DMS153 (cell line): ENCODE measurements around the gene SLC39A11.

ENCODE experiments used
- DNase-seq: peaks from one replicate; lab custom pipeline; 2025; lab: John Stamatoyannopoulos, UW

The SLC39A11 gene

GRCh38 chr17:72870367-72870985 lies 222.0 kb downstream of the SLC39A11 start:
- no peak for DNase-seq

- DNase-seq, result no peak
Measured at GRCh38 chr17:72869630-72870029, 222.9 kb downstream of the SLC39A11 start.

GRCh38 chr17:72865954-72866353 lies 226.5 kb downstream of the SLC39A11 start:
- no peak for DNase-seq

- no peak for DNase-seq
Measured at GRCh38 chr17:72863526-72864211, 228.8 kb downstream of the SLC39A11 start.

GRCh38 chr17:72862276-72862999 lies 230.1 kb downstream of the SLC39A11 start:
- no peak for DNase-seq

GRCh38 chr17:72861811-72862210 lies 230.7 kb downstream of the SLC39A11 start:
- no peak for DNase-seq

- no peak for DNase-seq
Measured at GRCh38 chr17:72860778-72861177, 231.7 kb downstream of the SLC39A11 start.

- DNase-seq, result no peak
Measured at GRCh38 chr17:72858826-72859495, 233.5 kb downstream of the SLC39A11 start.

- DNase-seq, result no peak
Measured at GRCh38 chr17:72853440-72854415, 238.8 kb downstream of the SLC39A11 start.

- DNase-seq, result no peak
Measured at GRCh38 chr17:72852277-72852938, 240.1 kb downstream of the SLC39A11 start.

GRCh38 chr17:72850410-72851118 lies 241.9 kb downstream of the SLC39A11 start:
- no peak for DNase-seq

GRCh38 chr17:72846399-72846798 lies 246.1 kb downstream of the SLC39A11 start:
- DNase-seq, result no peak

GRCh38 chr17:72843591-72843990 lies 248.9 kb downstream of the SLC39A11 start:
- DNase-seq, result no peak

GRCh38 chr17:72840019-72840418 lies 252.5 kb downstream of the SLC39A11 start:
- no peak for DNase-seq

- DNase-seq, result no peak
Measured at GRCh38 chr17:72839131-72839725, 253.3 kb downstream of the SLC39A11 start.

- DNase-seq, result no peak
Measured at GRCh38 chr17:72838581-72838980, 253.9 kb downstream of the SLC39A11 start.

- DNase-seq, result no peak
Measured at GRCh38 chr17:72838068-72838467, 254.4 kb downstream of the SLC39A11 start.

- no peak for DNase-seq
Measured at GRCh38 chr17:72837335-72837734, 255.2 kb downstream of the SLC39A11 start.

GRCh38 chr17:72833128-72833765 lies 259.2 kb downstream of the SLC39A11 start:
- no peak for DNase-seq
